Fibroblast of the aortic adventitia (primary cell): ENCODE measurements around the gene ATL3. TPM values are rescaled to one million over a fixed set of nuclear protein-coding genes. Genes with fewer than 3 reads are reported as not detected.
"Not testable (repeated sequence)": the region's sequence is repeated elsewhere in the genome, so short reads cannot be mapped to it uniquely, and the experiment has no call there.

Experiments used
- DNase-seq: peaks from one replicate; pipeline ENCODE4 v3.0.0-alpha.2; 2010; ENCODE audit warnings: low read depth
- H3K4me3 ChIP-seq: 2 replicates; pipeline ENCODE4 v1.5.1; 2011; ENCODE audit warnings: low read depth, mild to moderate bottlenecking, control low read depth, low read length, moderate library complexity
- total RNA-seq: library from RNA; depleted of rRNA; stranded (reverse); fragments of >200 nt; gene quantifications from 2 replicates; pipeline ENCODE4 v1.2.3, GENCODE V29; 2012; ENCODE audit warnings: low replicate concordance
- TF ChIP-seq, protein P1 (sequence below): IDR thresholded peaks from 2 replicates; pipeline ENCODE4 v1.5.1; 2011; ENCODE audit warnings: mild to moderate bottlenecking, low read length, control low read depth, inconsistent platforms; ENCODE audit not compliant: insufficient read depth

ATL3 gene
- total RNA-seq, 1 donor: 320 TPM

DNA sequence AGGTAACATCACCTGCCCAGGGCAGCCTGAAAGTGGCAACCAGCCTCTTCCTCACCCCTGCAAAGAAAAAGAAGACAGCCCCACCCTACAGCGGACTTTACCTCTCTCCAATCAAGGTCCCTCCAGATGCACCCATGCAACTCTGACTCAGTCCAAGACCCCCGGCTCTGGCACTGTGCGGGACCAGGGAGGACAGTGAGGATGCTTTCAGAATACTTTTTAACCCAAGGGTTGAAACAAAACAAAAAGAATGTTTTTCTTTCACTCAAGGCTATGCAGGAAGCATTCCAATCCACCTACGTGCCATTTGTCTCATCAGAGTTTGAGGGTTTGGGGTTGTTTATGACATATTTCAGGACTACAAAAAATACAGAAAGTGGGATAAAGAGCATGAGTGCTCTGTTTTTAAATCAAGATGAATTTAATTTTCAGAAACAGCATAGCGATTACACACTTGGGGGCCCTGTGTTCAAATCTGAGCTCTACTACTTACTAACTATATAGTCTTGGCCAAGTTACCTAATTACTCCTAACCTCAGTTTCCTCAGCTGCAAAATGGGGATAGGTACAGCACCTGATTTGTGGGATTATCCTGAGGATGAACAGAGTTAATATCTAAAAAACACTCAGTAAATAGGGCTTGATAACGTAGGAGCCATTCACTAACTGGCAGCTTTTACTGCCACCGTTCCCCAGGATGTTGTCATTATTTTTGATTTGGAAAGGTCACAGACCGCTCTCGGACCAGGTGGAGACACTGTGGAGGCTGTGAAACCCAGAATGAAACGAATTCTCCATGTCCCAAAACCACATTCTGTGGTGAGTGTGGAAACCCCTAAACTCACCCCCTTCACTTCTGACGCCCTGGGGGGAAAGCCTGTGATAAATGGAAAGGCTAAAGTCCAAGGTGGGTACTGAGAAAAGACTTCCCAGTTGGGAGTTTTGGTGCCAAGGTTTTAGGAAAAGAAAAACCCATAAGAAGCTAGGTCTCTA lies 62.5 kb downstream of the ATL3 start:
- no peak overlapping the region for H3K4me3 ChIP-seq
- TF ChIP-seq, protein P1, sequence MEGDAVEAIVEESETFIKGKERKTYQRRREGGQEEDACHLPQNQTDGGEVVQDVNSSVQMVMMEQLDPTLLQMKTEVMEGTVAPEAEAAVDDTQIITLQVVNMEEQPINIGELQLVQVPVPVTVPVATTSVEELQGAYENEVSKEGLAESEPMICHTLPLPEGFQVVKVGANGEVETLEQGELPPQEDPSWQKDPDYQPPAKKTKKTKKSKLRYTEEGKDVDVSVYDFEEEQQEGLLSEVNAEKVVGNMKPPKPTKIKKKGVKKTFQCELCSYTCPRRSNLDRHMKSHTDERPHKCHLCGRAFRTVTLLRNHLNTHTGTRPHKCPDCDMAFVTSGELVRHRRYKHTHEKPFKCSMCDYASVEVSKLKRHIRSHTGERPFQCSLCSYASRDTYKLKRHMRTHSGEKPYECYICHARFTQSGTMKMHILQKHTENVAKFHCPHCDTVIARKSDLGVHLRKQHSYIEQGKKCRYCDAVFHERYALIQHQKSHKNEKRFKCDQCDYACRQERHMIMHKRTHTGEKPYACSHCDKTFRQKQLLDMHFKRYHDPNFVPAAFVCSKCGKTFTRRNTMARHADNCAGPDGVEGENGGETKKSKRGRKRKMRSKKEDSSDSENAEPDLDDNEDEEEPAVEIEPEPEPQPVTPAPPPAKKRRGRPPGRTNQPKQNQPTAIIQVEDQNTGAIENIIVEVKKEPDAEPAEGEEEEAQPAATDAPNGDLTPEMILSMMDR: no peak
- peak; percentile 58 for DNase-seq

DNA sequence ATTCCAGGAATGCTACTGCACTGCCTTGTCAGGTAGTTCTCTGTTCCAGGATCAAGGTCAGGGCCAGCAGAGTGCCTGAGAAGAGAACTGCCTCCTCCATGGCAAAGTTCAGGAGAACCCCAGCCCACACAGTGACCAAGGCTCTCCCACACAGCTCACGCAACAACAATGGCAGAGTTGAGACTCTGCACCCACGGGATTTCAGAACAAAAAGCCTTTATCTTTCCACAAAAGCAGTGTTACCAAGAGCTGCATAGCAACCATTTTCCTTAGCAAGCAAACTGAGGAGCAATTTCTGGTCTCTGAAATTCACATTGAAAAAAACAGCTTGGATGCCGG lies 68.0 kb downstream of the ATL3 start:
- DNase-seq: peak; percentile 62
- TF ChIP-seq, protein P1: no peak
- no peak overlapping the region for H3K4me3 ChIP-seq

DNA sequence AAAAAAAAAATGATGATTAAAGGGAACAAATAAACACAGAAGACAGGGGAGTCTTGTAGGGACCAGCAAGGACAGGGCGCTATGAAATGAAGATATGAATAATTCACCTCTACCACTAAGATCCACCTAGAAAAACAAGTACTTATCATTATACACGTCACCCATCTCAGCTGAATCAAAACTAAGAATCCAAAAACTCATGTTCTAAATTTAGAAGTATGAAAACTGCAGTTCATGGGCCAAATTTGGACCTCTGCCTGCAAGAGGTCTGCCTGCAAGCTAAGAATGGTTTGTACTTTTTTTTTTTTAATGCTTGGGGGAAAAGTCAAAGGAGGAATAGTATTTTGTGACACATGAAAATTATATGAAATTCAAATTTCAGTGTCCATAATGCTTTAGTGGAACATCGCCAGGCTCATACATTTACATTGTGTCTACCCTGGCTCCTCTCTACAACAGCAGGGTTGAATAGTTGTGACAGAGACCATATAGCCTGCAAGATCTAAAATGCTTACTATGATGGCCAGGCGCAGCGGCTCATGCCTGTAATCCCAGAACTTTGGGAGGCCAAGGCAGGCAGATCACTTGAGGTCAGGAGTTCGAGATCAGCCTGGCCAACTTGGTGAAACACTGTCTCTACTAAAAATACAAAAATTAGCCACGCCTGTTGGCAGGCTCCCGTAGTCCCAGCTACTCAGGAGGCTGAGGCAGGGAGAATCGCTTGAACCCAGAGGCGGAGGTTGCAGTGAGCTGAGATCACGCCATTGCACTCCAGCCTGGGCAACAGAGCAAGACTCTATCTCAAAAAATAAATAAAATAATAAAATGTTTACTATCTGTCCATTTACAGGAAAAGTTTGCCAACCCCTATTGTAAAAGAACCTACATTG lies 68.6 kb downstream of the ATL3 start:
- peak; percentile 87 for DNase-seq
- H3K4me3 ChIP-seq: not testable (repeated sequence)
- TF ChIP-seq, protein P1: peak; percentile 11

DNA sequence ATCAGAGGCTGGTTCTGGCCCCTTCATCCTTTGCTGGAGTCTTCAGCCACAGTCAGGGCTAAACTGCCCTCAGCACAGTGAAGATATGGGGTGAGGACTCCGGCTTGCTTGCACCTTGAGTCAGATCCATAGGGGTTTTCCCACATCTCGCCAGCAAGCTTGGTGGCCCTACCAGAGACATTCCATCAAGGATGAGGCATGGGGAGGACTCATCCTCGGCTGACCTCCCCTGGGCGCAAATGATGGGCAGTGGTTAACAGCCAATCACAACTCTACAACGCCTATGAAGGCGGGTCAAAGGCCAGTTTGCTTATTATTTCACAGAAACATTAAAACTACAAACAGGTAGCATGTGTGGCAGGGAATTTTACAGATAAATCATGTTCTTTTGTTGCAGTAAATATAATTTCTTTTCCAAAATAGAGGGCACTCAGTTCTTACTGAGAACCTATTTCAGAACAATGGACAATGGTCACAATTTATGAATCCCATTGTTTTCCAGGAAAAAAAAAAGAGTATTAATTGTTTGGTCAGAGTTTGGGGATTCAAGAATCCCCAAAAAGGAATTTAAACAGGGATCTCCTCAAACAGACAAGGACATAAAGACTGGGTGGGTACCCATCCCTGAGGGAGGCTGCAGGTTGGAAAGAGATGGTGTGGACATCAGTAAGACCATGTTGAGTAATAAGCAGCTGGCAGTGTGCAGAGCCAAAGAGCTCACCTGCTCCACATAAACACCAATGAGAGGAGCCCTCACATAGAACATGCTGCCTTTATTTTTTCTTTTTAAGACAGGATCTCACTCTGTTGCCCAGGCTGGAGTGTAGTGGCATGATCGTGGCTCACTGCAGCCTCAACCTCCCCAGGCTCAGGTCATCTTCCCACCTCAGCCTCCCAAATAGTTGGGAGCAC lies 71.7 kb downstream of the ATL3 start:
- H3K4me3 ChIP-seq: no peak overlapping the region
- TF ChIP-seq, protein P1: no peak
- peak; percentile 67 for DNase-seq

DNA sequence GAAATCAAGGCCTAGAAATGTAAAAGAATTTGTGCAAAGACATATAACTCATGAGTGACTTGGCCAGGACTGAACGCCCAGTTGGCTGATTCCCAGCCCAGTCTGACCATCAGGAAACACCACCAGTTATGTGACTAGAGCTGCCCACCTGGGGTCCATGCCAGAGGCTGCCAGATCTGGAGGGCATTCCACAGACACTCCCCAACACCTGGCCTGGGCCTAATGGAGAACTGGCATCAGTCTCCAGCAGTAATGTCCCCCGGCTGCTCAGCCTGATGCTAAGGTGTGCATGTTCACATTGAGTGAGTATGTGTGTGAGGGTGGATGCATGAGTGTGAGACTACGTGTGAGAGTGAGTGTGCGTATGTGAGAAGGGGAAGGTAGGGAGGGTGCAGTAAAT lies 72.6 kb downstream of the ATL3 start:
- TF ChIP-seq, protein P1: no peak
- DNase-seq: no peak
- no peak overlapping the region for H3K4me3 ChIP-seq

DNA sequence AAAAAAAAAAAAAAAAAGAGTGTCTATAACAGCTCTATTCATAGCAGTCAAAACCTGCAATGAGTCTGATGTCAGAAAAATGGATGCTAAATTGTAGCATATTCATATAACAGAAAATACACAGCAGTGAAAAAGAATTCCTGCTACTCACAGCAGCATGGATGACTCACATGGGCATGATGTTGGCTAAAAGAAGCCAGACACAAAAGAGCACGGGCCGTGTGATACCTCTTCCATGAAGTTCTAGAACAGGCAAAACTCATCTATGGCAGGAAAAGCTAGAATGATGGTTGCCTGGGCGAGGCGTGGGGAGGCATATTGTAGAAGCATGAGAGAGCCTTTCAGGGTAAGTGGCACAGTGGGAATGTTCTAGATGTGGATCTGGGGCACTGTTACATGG lies 75.9 kb downstream of the ATL3 start:
- TF ChIP-seq, protein P1: no peak
- H3K4me3 ChIP-seq: no peak overlapping the region
- DNase-seq: peak; percentile 42
